ENCODE results near the gene NEDD8.

NEDD8 gene

GRCh38 chr14:24262821-24263733 is 30.9 kb upstream of the NEDD8 start, which contains the start of gene TGM1:
Gene TGM1 (minus strand): TSS chr14:24263177. CDS start chr14:24262352, 825 bp downstream.
- no peak for DNase-seq

- no peak for DNase-seq
Measured at GRCh38 chr14:24261969-24262327, 29.8 kb upstream of the NEDD8 start.

GRCh38 chr14:24261256-24261968 is 29.2 kb upstream of the NEDD8 start:
- DNase-seq = no peak

- no peak for DNase-seq
Measured at GRCh38 chr14:24260780-24261157, 28.6 kb upstream of the NEDD8 start.

GRCh38 chr14:24260026-24260779 is 28.0 kb upstream of the NEDD8 start:
- DNase-seq = no peak

GRCh38 chr14:24259282-24260025 is 27.3 kb upstream of the NEDD8 start:
- DNase-seq = no peak

- DNase-seq = no peak
Measured at GRCh38 chr14:24258548-24259265, 26.5 kb upstream of the NEDD8 start.

- DNase-seq = no peak
Measured at GRCh38 chr14:24258119-24258518, 26.0 kb upstream of the NEDD8 start.

GRCh38 chr14:24256960-24257359 is 24.8 kb upstream of the NEDD8 start:
- no peak for DNase-seq

- DNase-seq = no peak
Measured at GRCh38 chr14:24255931-24256711, 24.0 kb upstream of the NEDD8 start.

- no peak for DNase-seq
Measured at GRCh38 chr14:24255438-24255837, 23.3 kb upstream of the NEDD8 start.

GRCh38 chr14:24254630-24255392 is 22.6 kb upstream of the NEDD8 start:
- no peak for DNase-seq

- no peak for DNase-seq
Measured at GRCh38 chr14:24253936-24254335, 21.8 kb upstream of the NEDD8 start.

GRCh38 chr14:24252289-24253124 is 20.3 kb upstream of the NEDD8 start:
- no peak for DNase-seq

GRCh38 chr14:24251880-24252288 is 19.7 kb upstream of the NEDD8 start:
- DNase-seq = no peak

GRCh38 chr14:24250354-24250753 is 18.2 kb upstream of the NEDD8 start:
- no peak for DNase-seq

- DNase-seq = no peak
Measured at GRCh38 chr14:24249230-24250021, 17.3 kb upstream of the NEDD8 start.

GRCh38 chr14:24247422-24247821 is 15.3 kb upstream of the NEDD8 start:
- DNase-seq = no peak
